Measurements from ENCODE around the gene DRG2.

DNA sequence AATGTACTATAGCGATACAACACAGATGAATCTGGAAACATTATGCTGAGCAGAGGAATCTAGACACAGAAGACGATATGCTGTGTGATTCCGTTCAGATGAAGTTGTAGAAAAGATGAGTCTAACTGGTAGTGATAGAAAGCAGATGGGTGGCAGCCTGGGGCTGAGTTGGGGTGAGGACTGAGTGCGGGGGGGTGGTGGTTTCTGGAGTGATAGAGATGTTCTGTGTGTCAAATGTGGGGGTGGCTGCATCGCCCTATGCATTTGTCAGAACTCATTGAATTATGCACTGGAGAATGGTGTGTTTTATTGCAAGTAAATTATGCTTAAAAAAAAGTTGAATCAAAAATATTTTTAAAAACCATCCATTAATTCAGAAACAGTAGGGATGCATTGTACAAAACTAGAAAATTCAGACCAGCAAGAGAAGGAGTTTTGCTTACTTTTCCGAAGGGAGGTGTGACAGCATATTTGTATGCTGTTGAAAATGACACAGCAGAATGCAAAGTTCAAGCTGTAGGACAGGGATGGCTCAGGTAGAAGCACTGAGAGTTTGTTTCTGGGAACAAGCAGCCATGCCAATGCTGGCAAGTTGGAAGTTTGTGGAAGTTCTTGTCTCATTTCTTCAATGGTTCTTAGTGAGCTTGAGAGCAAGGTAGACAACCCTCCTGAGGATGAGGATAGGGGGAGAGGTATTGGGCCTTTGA, 13.0 kb upstream of the DRG2 start:
- TF ChIP-seq, protein P1, sequence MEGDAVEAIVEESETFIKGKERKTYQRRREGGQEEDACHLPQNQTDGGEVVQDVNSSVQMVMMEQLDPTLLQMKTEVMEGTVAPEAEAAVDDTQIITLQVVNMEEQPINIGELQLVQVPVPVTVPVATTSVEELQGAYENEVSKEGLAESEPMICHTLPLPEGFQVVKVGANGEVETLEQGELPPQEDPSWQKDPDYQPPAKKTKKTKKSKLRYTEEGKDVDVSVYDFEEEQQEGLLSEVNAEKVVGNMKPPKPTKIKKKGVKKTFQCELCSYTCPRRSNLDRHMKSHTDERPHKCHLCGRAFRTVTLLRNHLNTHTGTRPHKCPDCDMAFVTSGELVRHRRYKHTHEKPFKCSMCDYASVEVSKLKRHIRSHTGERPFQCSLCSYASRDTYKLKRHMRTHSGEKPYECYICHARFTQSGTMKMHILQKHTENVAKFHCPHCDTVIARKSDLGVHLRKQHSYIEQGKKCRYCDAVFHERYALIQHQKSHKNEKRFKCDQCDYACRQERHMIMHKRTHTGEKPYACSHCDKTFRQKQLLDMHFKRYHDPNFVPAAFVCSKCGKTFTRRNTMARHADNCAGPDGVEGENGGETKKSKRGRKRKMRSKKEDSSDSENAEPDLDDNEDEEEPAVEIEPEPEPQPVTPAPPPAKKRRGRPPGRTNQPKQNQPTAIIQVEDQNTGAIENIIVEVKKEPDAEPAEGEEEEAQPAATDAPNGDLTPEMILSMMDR (conservative IDR thresholded peaks at IDR 0.05; ENCODE audit: low read depth, low read length), result no peak
- TF ChIP-seq POLR2A (IDR thresholded peaks at IDR 0.05; ENCODE audit: low read depth, low read length) (no peak), SMC3 (IDR thresholded peaks at IDR 0.05; ENCODE audit: low read depth, low read length) (no peak), RCOR1 (IDR thresholded peaks at IDR 0.05; ENCODE audit: insufficient replicate concordance, low read length) (no peak), RFX5 (IDR thresholded peaks at IDR 0.05; ENCODE audit: low read depth, low read length) (no peak), RAD21 (IDR thresholded peaks at IDR 0.05; ENCODE audit: low read length) (no peak), CEBPB (IDR thresholded peaks at IDR 0.05; ENCODE audit: low read depth, low read length) (no peak), FOS (IDR thresholded peaks at IDR 0.05; ENCODE audit: low read depth, low read length) (no peak), MAZ (IDR thresholded peaks at IDR 0.05; ENCODE audit: borderline replicate concordance, low read depth, low read length) (no peak), CHD1 (IDR thresholded peaks at IDR 0.05; ENCODE audit: low read depth, low read length) (no peak)
- TF ChIP-seq, protein P2, sequence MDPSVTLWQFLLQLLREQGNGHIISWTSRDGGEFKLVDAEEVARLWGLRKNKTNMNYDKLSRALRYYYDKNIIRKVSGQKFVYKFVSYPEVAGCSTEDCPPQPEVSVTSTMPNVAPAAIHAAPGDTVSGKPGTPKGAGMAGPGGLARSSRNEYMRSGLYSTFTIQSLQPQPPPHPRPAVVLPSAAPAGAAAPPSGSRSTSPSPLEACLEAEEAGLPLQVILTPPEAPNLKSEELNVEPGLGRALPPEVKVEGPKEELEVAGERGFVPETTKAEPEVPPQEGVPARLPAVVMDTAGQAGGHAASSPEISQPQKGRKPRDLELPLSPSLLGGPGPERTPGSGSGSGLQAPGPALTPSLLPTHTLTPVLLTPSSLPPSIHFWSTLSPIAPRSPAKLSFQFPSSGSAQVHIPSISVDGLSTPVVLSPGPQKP (IDR thresholded peaks at IDR 0.05; ENCODE audit: borderline replicate concordance, low read depth, low read length), result no peak

All from IMR-90 (cell line).